MCF 10A (cell line): ENCODE data around the gene CLCA2. TPM values are rescaled to one million over a fixed set of nuclear protein-coding genes. Genes with fewer than 3 reads are reported as not detected.

Experiments
- BruUV-seq: library from RNA; stranded (reverse); fragments of 400-500 nt; replicated peaks from 2 replicates; lab custom pipeline; 2021; lab: Mats Ljungman, UMichigan
- CTCF ChIA-PET: fragments of 300-600 bp; sonication (Branson Sonifier 250); formaldehyde crosslinking; extraction: SDS; loops from one replicate; lab custom pipeline; 2021; ENCODE audit warnings: antibody characterized with exemption, inconsistent platforms; lab: Yijun Ruan, JAX
- POLR2A ChIA-PET: fragments of 300-600, 350-650 bp; sonication (Branson Sonifier 250); formaldehyde crosslinking; extraction: SDS; loops from one replicate; lab custom pipeline; 2020; ENCODE audit warnings: antibody characterized with exemption, inconsistent platforms; lab: Yijun Ruan, JAX
- DNase-seq: peaks from one replicate; pipeline ENCODE4 v3.0.0-alpha.2; 2018; ENCODE audit not compliant: unreplicated experiment
- H3K27ac Mint-ChIP-seq: one replicate; pipeline ENCODE4 v1.8.0; 2022; ENCODE audit warnings: mild to moderate bottlenecking, low read depth, mixed read lengths; ENCODE audit not compliant: unreplicated experiment
- H3K27me3 Mint-ChIP-seq: one replicate; pipeline ENCODE4 v1.8.0; 2022; ENCODE audit warnings: mixed read lengths; ENCODE audit not compliant: insufficient read depth, unreplicated experiment
- H3K36me3 Mint-ChIP-seq: one replicate; pipeline ENCODE4 v1.8.0; 2022; ENCODE audit warnings: mild to moderate bottlenecking, moderate library complexity, mixed read lengths; ENCODE audit not compliant: insufficient read depth, unreplicated experiment
- H3K4me1 Mint-ChIP-seq: one replicate; pipeline ENCODE4 v1.8.0; 2022; ENCODE audit warnings: mixed read lengths; ENCODE audit not compliant: insufficient read depth, unreplicated experiment
- H3K4me3 Mint-ChIP-seq: one replicate; pipeline ENCODE4 v1.8.0; 2022; ENCODE audit warnings: mild to moderate bottlenecking, moderate library complexity, mixed read lengths; ENCODE audit not compliant: unreplicated experiment
- H3K9me3 Mint-ChIP-seq: one replicate; pipeline ENCODE4 v1.8.0; 2022; ENCODE audit warnings: mixed read lengths; ENCODE audit not compliant: unreplicated experiment
- CTCF ChIP-seq: fragments of 200-600 bp; IDR thresholded peaks from one replicate; pipeline ENCODE4 v1.8.0; 2022; ENCODE audit warnings: antibody characterized with exemption, mild to moderate bottlenecking; ENCODE audit not compliant: unreplicated experiment
- intact Hi-C: fragments of 100-400 bp; cut with micrococcal nuclease; formaldehyde crosslinking; loops from 2 replicates; pipeline ENCODE4 v1.14.1; 2022
- total RNA-seq: library from RNA; stranded (reverse); gene quantifications from 2 replicates; pipeline ENCODE4 v1.2.3, GENCODE V29; 2022

CLCA2 gene
- total RNA-seq, 1 experiment from 2014 or later = 113 TPM

GRCh38 chr1:86387916-86388627, 35.9 kb upstream of the CLCA2 start:
- BruUV-seq = no TSS peak
- TF ChIP-seq CTCF = no peak
- peaks cover 9% of the 10 kb centered on the region for H3K4me1 Mint-ChIP-seq
- POLR2A ChIA-PET = interaction anchor here (0.7 to 6.1 kb wide), 5 partner anchors 7 to 816 kb away, joined by 3 to 51 read pairs (median 6); partner anchors contain the start of genes CLCA2, ODF2L and SH3GLB1
- intact Hi-C loops = loop anchor here (10.0 kb wide), 1 partner anchor 307 kb away; no protein-coding TSS in a partner anchor
- no peaks in the 10 kb centered on the region for H3K9me3 Mint-ChIP-seq
- no peaks in the 10 kb centered on the region for H3K36me3 Mint-ChIP-seq
- no peaks in the 10 kb centered on the region for H3K27me3 Mint-ChIP-seq
- H3K27ac Mint-ChIP-seq = no peak overlapping the region
- CTCF ChIA-PET = interaction anchor here (1.0 to 1.2 kb wide), 2 partner anchors 32 to 112 kb away, joined by 4 to 6 read pairs; no protein-coding TSS in a partner anchor
- no peak for DNase-seq
- H3K4me3 Mint-ChIP-seq = no peak overlapping the region

- H3K27ac Mint-ChIP-seq = peak overlapping the region; percentile 84
- H3K4me1 Mint-ChIP-seq = peaks cover 9% of the 10 kb centered on the region
- H3K36me3 Mint-ChIP-seq = no peaks in the 10 kb centered on the region
- intact Hi-C loops = loop anchor here (10.0 kb wide), 1 partner anchor 306 kb away; no protein-coding TSS in a partner anchor
- no peak for DNase-seq
- POLR2A ChIA-PET = interaction anchor here (1.2 to 6.1 kb wide), 3 partner anchors 6 to 41 kb away, joined by 6 to 51 read pairs (median 13); partner anchors contain the start of genes CLCA2 and ODF2L
- no TSS peak for BruUV-seq
- H3K4me3 Mint-ChIP-seq = no peak overlapping the region
- no peak for TF ChIP-seq CTCF
- H3K27me3 Mint-ChIP-seq = no peaks in the 10 kb centered on the region
- CTCF ChIA-PET = interaction anchor here (1.0 kb wide), 1 partner anchor 32 kb away, joined by 4 read pairs; no protein-coding TSS in a partner anchor
- no peaks in the 10 kb centered on the region for H3K9me3 Mint-ChIP-seq
Observed at GRCh38 chr1:86388777-86389176, 35.2 kb upstream of the CLCA2 start.

GRCh38 chr1:86389307-86389706, 34.7 kb upstream of the CLCA2 start:
- BruUV-seq = no TSS peak
- Mint-ChIP-seq H3K4me3 (no peak overlapping the region), H3K27ac (peak overlapping the region; percentile 84), H3K36me3 (no peaks in the 10 kb centered on the region), H3K27me3 (no peaks in the 10 kb centered on the region), H3K4me1 (peaks cover 11% of the 10 kb centered on the region), H3K9me3 (no peaks in the 10 kb centered on the region)
- ChIA-PET POLR2A (interaction anchor here (1.5 kb wide), 1 partner anchor 32 kb away, joined by 6 read pairs; no protein-coding TSS in a partner anchor), CTCF (interaction anchor here (1.2 to 2.8 kb wide), 3 partner anchors 9 to 119 kb away, joined by 3 to 7 read pairs (median 4); no protein-coding TSS in a partner anchor)
- intact Hi-C loops = loop anchor here (10.0 kb wide), 1 partner anchor 305 kb away; no protein-coding TSS in a partner anchor
- TF ChIP-seq CTCF = no peak
- no peak for DNase-seq

GRCh38 chr1:86394416-86394815, 29.6 kb upstream of the CLCA2 start:
- ChIA-PET CTCF (interaction anchor here (0.7 to 1.1 kb wide), 4 partner anchors 15 to 81 kb away, joined by 3 to 4 read pairs (median 4); no protein-coding TSS in a partner anchor), POLR2A (interaction anchor here (2.5 to 5.6 kb wide), 5 partner anchors 9 to 36 kb away, joined by 8 to 126 read pairs (median 35); partner anchors contain the start of gene CLCA2)
- no peaks in the 10 kb centered on the region for H3K27me3 Mint-ChIP-seq
- no peak for DNase-seq
- no peaks in the 10 kb centered on the region for H3K36me3 Mint-ChIP-seq
- peaks cover 18% of the 10 kb centered on the region for H3K4me1 Mint-ChIP-seq
- H3K9me3 Mint-ChIP-seq = no peaks in the 10 kb centered on the region
- peak overlapping the region; percentile 94 for H3K4me3 Mint-ChIP-seq
- H3K27ac Mint-ChIP-seq = no peak overlapping the region
- intact Hi-C loops = no loop called here
- TF ChIP-seq CTCF = no peak
- no TSS peak for BruUV-seq
